HL-60 (cell line): ENCODE measurements around the gene TNFRSF21.

ENCODE experiments used
- POLR2AphosphoS5 ChIP-seq: IDR thresholded peaks from 2 replicates; pipeline ENCODE4 v1.6.1; 2012; ENCODE audit warnings: low read depth
- TF ChIP-seq, protein P1 (sequence below): IDR thresholded peaks from one replicate; pipeline ENCODE4 v1.5.1; 2011; ENCODE audit warnings: low read length, control low read depth, inconsistent platforms; ENCODE audit not compliant: insufficient read depth

DNA sequence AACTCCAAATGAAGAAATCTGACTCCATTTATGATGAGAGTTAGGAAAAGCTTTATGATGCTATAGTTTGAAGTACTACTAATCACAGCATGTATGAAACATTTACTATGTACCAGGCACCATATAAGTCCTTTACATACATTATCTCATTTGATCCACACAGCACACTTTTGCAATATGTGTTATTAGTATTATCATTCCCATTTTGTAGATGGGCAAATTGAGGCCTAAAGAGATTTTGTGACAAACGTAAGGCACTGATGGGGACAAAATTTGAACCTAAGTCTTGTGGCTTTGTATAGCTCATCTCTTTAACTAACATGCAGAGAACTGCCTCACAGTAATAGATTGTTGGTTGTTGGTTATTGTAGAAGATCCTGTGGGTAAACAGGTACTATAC, 14.2 kb upstream of the TNFRSF21 start:
- TF ChIP-seq, protein P1, sequence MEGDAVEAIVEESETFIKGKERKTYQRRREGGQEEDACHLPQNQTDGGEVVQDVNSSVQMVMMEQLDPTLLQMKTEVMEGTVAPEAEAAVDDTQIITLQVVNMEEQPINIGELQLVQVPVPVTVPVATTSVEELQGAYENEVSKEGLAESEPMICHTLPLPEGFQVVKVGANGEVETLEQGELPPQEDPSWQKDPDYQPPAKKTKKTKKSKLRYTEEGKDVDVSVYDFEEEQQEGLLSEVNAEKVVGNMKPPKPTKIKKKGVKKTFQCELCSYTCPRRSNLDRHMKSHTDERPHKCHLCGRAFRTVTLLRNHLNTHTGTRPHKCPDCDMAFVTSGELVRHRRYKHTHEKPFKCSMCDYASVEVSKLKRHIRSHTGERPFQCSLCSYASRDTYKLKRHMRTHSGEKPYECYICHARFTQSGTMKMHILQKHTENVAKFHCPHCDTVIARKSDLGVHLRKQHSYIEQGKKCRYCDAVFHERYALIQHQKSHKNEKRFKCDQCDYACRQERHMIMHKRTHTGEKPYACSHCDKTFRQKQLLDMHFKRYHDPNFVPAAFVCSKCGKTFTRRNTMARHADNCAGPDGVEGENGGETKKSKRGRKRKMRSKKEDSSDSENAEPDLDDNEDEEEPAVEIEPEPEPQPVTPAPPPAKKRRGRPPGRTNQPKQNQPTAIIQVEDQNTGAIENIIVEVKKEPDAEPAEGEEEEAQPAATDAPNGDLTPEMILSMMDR = no peak
- no peak for TF ChIP-seq POLR2AphosphoS5
